HepG2 (cell line): ENCODE measurements around the gene CBLC. TPM values are rescaled to one million over a fixed set of nuclear protein-coding genes. Genes with fewer than 3 reads are reported as not detected.

Experiments used
- ARNTL ChIP-seq: sonication (generic); formaldehyde crosslinking; IDR thresholded peaks from 2 replicates; pipeline ENCODE4 v1.4.0; 2020; ENCODE audit warnings: mild to moderate bottlenecking, missing genetic modification reagents
- FOXP1 ChIP-seq, 2 experiments: fragments of 450-650 bp in 1 of 2; IDR thresholded peaks; 2 replicates each; pipeline ENCODE4 v1.6.1; 2017 to 2018; ENCODE audit warnings: antibody characterized with exemption in 1 of 2
- HMG20A ChIP-seq: IDR thresholded peaks from 2 replicates; pipeline ENCODE4 v1.6.1; 2016; ENCODE audit warnings: borderline replicate concordance
- KMT2A ChIP-seq: sonication (generic); formaldehyde crosslinking; IDR thresholded peaks from 2 replicates; pipeline ENCODE4 v1.4.0; 2020; ENCODE audit warnings: missing genetic modification reagents
- MAFG ChIP-seq: sonication (generic); formaldehyde crosslinking; IDR thresholded peaks from 2 replicates; pipeline ENCODE4 v1.5.1; 2020; ENCODE audit warnings: mild to moderate bottlenecking, missing genetic modification reagents
- MLLT10 ChIP-seq: sonication (generic); formaldehyde crosslinking; IDR thresholded peaks from 2 replicates; pipeline ENCODE4 v1.4.0; 2020; ENCODE audit warnings: missing genetic modification reagents
- NR2F1 ChIP-seq, 2 experiments: fragments of 450-650 bp in 1 of 2; formaldehyde crosslinking in 1 of 2; IDR thresholded peaks; 2 replicates each; pipeline versions ENCODE4 v1.5.0 to v1.6.1; 2016 to 2020; ENCODE audit warnings: mild to moderate bottlenecking in 1 of 2, missing compliant biosample characterization in 1 of 2, missing genetic modification reagents in 1 of 2, moderate library complexity in 1 of 2
- NRL ChIP-seq: sonication (generic); formaldehyde crosslinking; IDR thresholded peaks from 2 replicates; pipeline ENCODE4 v1.5.0; 2020; ENCODE audit warnings: missing genetic modification reagents, mild to moderate bottlenecking, moderate library complexity, borderline replicate concordance
- PITX1 ChIP-seq: sonication (generic); formaldehyde crosslinking; IDR thresholded peaks from 2 replicates; pipeline ENCODE4 v1.5.1; 2020; ENCODE audit warnings: mild to moderate bottlenecking, missing genetic modification reagents
- PRPF4 ChIP-seq: fragments of 200-400 bp; formaldehyde crosslinking; IDR thresholded peaks from 2 replicates; pipeline ENCODE4 v1.6.1; 2016; ENCODE audit warnings: low read length, low read depth; ENCODE audit not compliant: poor library complexity, severe bottlenecking
- RARA ChIP-seq: IDR thresholded peaks from 2 replicates; pipeline ENCODE4 v1.6.1; 2016; ENCODE audit warnings: missing genetic modification reagents, missing compliant biosample characterization
- RELA ChIP-seq: sonication (generic); formaldehyde crosslinking; IDR thresholded peaks from 2 replicates; pipeline ENCODE4 v1.4.0; 2020; ENCODE audit warnings: missing genetic modification reagents
- REXO4 ChIP-seq: sonication (generic); formaldehyde crosslinking; IDR thresholded peaks from 2 replicates; pipeline ENCODE4 v1.8.0; 2022; ENCODE audit warnings: missing genetic modification reagents, mild to moderate bottlenecking, borderline replicate concordance
- RFXANK ChIP-seq: IDR thresholded peaks from 2 replicates; pipeline ENCODE4 v1.6.1; 2016
- RXRB ChIP-seq: IDR thresholded peaks from 2 replicates; pipeline ENCODE4 v1.6.1; 2016; ENCODE audit warnings: borderline replicate concordance, missing genetic modification reagents, missing compliant biosample characterization
- ZNF207 ChIP-seq: fragments of 450-650 bp; IDR thresholded peaks from 2 replicates; pipeline ENCODE4 v1.6.1; 2016; ENCODE audit warnings: antibody characterized with exemption, borderline replicate concordance
- ZNF230 ChIP-seq: sonication (generic); formaldehyde crosslinking; IDR thresholded peaks from 2 replicates; pipeline ENCODE4 v1.4.0; 2020; ENCODE audit warnings: mild to moderate bottlenecking, missing genetic modification reagents
- ZNF274 ChIP-seq: sonication (generic); formaldehyde crosslinking; IDR thresholded peaks from 2 replicates; pipeline ENCODE4 v1.5.1; 2020; ENCODE audit warnings: mild to moderate bottlenecking, missing genetic modification reagents
- ZNF337 ChIP-seq: sonication (generic); formaldehyde crosslinking; IDR thresholded peaks from 2 replicates; pipeline ENCODE4 v1.5.1; 2020; ENCODE audit warnings: missing genetic modification reagents, low read depth, mild to moderate bottlenecking, borderline replicate concordance
- ZNF441 ChIP-seq: sonication (generic); formaldehyde crosslinking; IDR thresholded peaks from 2 replicates; pipeline ENCODE4 v1.7.0; 2021; ENCODE audit warnings: missing genetic modification reagents, borderline replicate concordance
- polyA plus RNA-seq, 8 experiments: library from polyadenylated mRNA; depleted of rRNA in 3 of 8; stranded (reverse) in 7 of 8; unstranded in 1 of 8; fragments of >200 nt; fragmentation: Illumina TruSeq in 4 of 8; extraction: Trizol in 4 of 8; gene quantifications; 2 replicates each; pipeline versions ENCODE4 v1.2.1 to v1.2.3, GENCODE V29; 2011 to 2016; ENCODE audit warnings: low read depth in 4 of 8, missing spikeins in 1 of 8, mixed read lengths in 1 of 8; ENCODE audit not compliant: insufficient read depth in 1 of 8
- total RNA-seq, 5 experiments: library from RNA; depleted of rRNA; stranded (reverse); fragments of >200 nt; fragmentation: Illumina TruSeq; extraction: Trizol; gene quantifications; 2 replicates each; pipeline ENCODE4 v1.2.3, GENCODE V29; 2016; ENCODE audit warnings: low read depth in 1 of 5
- TF ChIP-seq, protein P1 (sequence below): sonication (generic); formaldehyde crosslinking; IDR thresholded peaks from 2 replicates; pipeline ENCODE4 v1.8.1; 2023; ENCODE audit warnings: mild to moderate bottlenecking, inconsistent platforms, moderate library complexity, missing genetic modification reagents, borderline replicate concordance
- TF ChIP-seq, protein P2 (sequence below): sonication (generic); formaldehyde crosslinking; IDR thresholded peaks from 2 replicates; pipeline ENCODE4 v1.8.0; 2022; ENCODE audit warnings: low read depth, missing genetic modification reagents
- TF ChIP-seq, protein P3 (sequence below): sonication (generic); formaldehyde crosslinking; IDR thresholded peaks from 2 replicates; pipeline ENCODE4 v1.4.0; 2020; ENCODE audit warnings: missing genetic modification reagents, borderline replicate concordance

Gene CBLC
- total and polyA plus RNA-seq, 2 of the 13 experiments (the other 11 are each of a cell fraction or from before 2014, with no cell fraction given): 1.8 to 2.6 TPM

DNA sequence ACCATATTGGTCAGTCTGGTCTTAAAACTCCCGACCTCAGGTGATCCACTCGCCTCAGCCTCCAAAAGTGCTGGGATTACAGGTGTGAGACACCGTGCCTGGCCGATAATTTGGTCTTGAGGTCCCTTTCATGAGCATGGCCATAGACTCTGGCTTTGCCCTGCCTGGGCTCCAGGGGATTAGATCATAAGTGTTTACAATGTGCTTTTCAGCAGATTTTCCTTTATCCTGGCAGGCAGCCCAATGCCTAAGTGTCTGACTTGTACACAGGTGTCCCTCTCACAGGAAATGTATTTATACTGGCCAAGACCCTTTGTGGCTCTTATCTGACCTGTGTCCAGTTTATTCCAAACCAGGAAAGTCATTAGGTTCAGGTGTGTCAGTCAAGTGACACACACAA lies 47.1 kb downstream of the CBLC start (continued):
- TF ChIP-seq, protein P1, sequence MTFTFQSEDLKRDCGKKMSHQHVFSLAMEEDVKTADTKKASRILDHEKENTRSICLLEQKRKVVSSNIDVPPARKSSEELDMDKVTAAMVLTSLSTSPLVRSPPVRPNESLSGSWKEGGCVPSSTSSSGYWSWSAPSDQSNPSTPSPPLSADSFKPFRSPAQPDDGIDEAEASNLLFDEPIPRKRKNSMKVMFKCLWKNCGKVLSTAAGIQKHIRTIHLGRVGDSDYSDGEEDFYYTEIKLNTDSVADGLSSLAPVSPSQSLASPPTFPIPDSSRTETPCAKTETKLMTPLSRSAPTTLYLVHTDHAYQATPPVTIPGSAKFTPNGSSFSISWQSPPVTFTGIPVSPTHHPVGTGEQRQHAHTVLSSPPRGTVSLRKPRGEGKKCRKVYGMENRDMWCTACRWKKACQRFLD (CRISPR knock-in tag): no peak
- TF ChIP-seq MLLT10 (CRISPR knock-in tag): no peak
- TF ChIP-seq PRPF4: no peak
- no peak for TF ChIP-seq ZNF207
- TF ChIP-seq, protein P2, sequence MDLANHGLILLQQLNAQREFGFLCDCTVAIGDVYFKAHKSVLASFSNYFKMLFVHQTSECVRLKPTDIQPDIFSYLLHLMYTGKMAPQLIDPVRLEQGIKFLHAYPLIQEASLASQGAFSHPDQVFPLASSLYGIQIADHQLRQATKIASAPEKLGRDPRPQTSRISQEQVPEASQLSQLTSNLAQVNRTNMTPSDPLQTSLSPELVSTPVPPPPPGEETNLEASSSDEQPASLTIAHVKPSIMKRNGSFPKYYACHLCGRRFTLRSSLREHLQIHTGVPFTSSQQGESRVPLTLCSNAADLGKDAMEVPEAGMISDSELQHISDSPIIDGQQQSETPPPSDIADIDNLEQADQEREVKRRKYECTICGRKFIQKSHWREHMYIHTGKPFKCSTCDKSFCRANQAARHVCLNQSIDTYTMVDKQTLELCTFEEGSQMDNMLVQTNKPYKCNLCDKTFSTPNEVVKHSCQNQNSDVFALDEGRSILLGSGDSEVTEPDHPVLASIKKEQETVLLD (CRISPR knock-in tag): no peak
- TF ChIP-seq RXRB (CRISPR knock-in tag): no peak
- no peak for TF ChIP-seq KMT2A (CRISPR knock-in tag)
- TF ChIP-seq REXO4 (CRISPR knock-in tag): no peak
- TF ChIP-seq FOXP1 (IDR thresholded peaks at IDR 0.05): no peak
- no peak for TF ChIP-seq FOXP1 (CRISPR knock-in tag; IDR thresholded peaks at IDR 0.05)
- TF ChIP-seq RFXANK: no peak
- no peak for TF ChIP-seq RELA (CRISPR knock-in tag)
- TF ChIP-seq ZNF337 (CRISPR knock-in tag): no peak
- TF ChIP-seq, protein P3, sequence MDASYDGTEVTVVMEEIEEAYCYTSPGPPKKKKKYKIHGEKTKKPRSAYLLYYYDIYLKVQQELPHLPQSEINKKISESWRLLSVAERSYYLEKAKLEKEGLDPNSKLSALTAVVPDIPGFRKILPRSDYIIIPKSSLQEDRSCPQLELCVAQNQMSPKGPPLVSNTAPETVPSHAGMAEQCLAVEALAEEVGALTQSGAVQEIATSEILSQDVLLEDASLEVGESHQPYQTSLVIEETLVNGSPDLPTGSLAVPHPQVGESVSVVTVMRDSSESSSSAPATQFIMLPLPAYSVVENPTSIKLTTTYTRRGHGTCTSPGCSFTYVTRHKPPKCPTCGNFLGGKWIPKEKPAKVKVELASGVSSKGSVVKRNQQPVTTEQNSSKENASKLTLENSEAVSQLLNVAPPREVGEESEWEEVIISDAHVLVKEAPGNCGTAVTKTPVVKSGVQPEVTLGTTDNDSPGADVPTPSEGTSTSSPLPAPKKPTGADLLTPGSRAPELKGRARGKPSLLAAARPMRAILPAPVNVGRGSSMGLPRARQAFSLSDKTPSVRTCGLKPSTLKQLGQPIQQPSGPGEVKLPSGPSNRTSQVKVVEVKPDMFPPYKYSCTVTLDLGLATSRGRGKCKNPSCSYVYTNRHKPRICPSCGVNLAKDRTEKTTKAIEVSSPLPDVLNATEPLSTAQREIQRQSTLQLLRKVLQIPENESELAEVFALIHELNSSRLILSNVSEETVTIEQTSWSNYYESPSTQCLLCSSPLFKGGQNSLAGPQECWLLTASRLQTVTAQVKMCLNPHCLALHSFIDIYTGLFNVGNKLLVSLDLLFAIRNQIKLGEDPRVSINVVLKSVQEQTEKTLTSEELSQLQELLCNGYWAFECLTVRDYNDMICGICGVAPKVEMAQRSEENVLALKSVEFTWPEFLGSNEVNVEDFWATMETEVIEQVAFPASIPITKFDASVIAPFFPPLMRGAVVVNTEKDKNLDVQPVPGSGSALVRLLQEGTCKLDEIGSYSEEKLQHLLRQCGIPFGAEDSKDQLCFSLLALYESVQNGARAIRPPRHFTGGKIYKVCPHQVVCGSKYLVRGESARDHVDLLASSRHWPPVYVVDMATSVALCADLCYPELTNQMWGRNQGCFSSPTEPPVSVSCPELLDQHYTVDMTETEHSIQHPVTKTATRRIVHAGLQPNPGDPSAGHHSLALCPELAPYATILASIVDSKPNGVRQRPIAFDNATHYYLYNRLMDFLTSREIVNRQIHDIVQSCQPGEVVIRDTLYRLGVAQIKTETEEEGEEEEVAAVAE (CRISPR knock-in tag): no peak
- TF ChIP-seq NR2F1 (CRISPR knock-in tag; IDR thresholded peaks at IDR 0.05): no peak
- peak; percentile 45 for TF ChIP-seq RARA
- TF ChIP-seq MAFG (CRISPR knock-in tag): no peak
- no peak for TF ChIP-seq NRL
- TF ChIP-seq ARNTL: no peak
- no peak for TF ChIP-seq ZNF274
- TF ChIP-seq ZNF230 (CRISPR knock-in tag): no peak
- TF ChIP-seq ZNF441 (CRISPR knock-in tag): no peak
- no peak; the same call in 1 of the 2 replicates for TF ChIP-seq PITX1
- TF ChIP-seq HMG20A (CRISPR knock-in tag): no peak
